Esophagus muscularis mucosa (tissue), 4 donors: ENCODE results near the gene UBE2J1. TPM values are rescaled to one million over a fixed set of nuclear protein-coding genes. Genes with fewer than 3 reads are reported as not detected.

Experiments
- DNase-seq: peaks from one replicate; pipeline ENCODE4 v3.0.0-alpha.2; 2017; ENCODE audit errors: extremely low spot score
- H3K27ac ChIP-seq, 4 donors: fragments of 200-600 bp; sonication (generic); replicated peaks in 1 of 4; 1 replicate in 3 of 4; 2 replicates in 1 of 4; pipeline ENCODE4 v1.5.1; 2016 to 2019; ENCODE audit warnings: mild to moderate bottlenecking in 1 of 4
- H3K27me3 ChIP-seq, 4 donors: fragments of 200-600 bp; sonication (generic); one replicate each; pipeline versions ENCODE4 v1.5.1 to v1.6.0; 2016 to 2019
- H3K36me3 ChIP-seq, 4 donors: fragments of 200-600 bp; sonication (generic); one replicate each; pipeline ENCODE4 v1.5.1; 2016 to 2019
- H3K4me1 ChIP-seq, 4 donors: fragments of 200-600 bp; sonication (generic); one replicate each; pipeline ENCODE4 v1.5.1; 2016 to 2019
- H3K4me3 ChIP-seq, 4 donors: fragments of 200-600 bp; sonication (generic); 1 replicate in 2 of 4; 2 replicates in 2 of 4; pipeline ENCODE4 v1.5.1; 2016 to 2019; ENCODE audit warnings: mild to moderate bottlenecking in 4 of 4, moderate library complexity in 1 of 4
- H3K9me3 ChIP-seq, 4 donors: fragments of 200-600 bp; sonication (generic); 1 replicate in 3 of 4; 2 replicates in 1 of 4; pipeline ENCODE4 v1.5.1; 2016 to 2019
- CTCF ChIP-seq, 3 experiments: fragments of 200-600 bp in 2 of 3; fragments of 450-650 bp in 1 of 3; sonication (generic) in 2 of 3; IDR thresholded peaks; one replicate each; pipeline ENCODE4 v1.5.1; 2017 to 2019; ENCODE audit warnings: antibody characterized with exemption in 3 of 3, mild to moderate bottlenecking in 2 of 3, moderate library complexity in 1 of 3
- EP300 ChIP-seq: sonication (generic); formaldehyde crosslinking; IDR thresholded peaks from one replicate; pipeline ENCODE4 v1.6.1; 2017; ENCODE audit warnings: antibody characterized with exemption
- POLR2A ChIP-seq: fragments of 450-650 bp; IDR thresholded peaks from one replicate; pipeline ENCODE4 v1.6.1; 2017; ENCODE audit warnings: antibody characterized with exemption, moderate library complexity, mild to moderate bottlenecking, low read depth
- POLR2AphosphoS5 ChIP-seq, 2 donors: sonication (generic); formaldehyde crosslinking; IDR thresholded peaks; one replicate each; pipeline ENCODE4 v1.6.1; 2017; ENCODE audit warnings: antibody characterized with exemption in 2 of 2
- WGBS: methylation state at CpG from one replicate; pipeline ENCODE4 v1.1.5; 2018; 5-methylcytosine and 5-hydroxymethylcytosine counted together
- intact Hi-C: fragments of 100-400 bp; cut with DNase I; formaldehyde crosslinking; loops from one replicate; pipeline ENCODE4 v1.15.1; 2023
- total RNA-seq, 4 donors: library from RNA; depleted of rRNA; stranded (reverse); fragments of >200 nt; gene quantifications; one replicate each; pipeline versions ENCODE4 v1.1.0 to v1.2.1, GENCODE V29; 2016

UBE2J1 gene
- total RNA-seq, 4 donors from 2014 or later = 31.0 to 36.6 (median 33.6) TPM

GRCh38 chr6:89353118-89353556, 615 bp upstream of the UBE2J1 start:
- WGBS = 42% methylated on average over 27 of the region's 27 CpGs
- H3K9me3 ChIP-seq = no peaks in the 10 kb centered on the region
- peak overlapping the region; percentile 96 to 98 (median 98) for H3K27ac ChIP-seq
- intact Hi-C loops = loop anchor here (2.0 to 5.0 kb wide), 2 partner anchors 16 to 366 kb away; no protein-coding TSS in a partner anchor
- no peaks in the 10 kb centered on the region for H3K36me3 ChIP-seq
- peaks cover 25 to 45% (median 39%) of the 10 kb centered on the region in 4 donors for H3K4me1 ChIP-seq
- no peak for DNase-seq
- TF ChIP-seq POLR2AphosphoS5 (IDR thresholded peaks at IDR 0.05) = no peak
- TF ChIP-seq POLR2A = no peak
- TF ChIP-seq EP300 = no peak
- no peak for TF ChIP-seq CTCF (IDR thresholded peaks at IDR 0.05)
- H3K4me3 ChIP-seq = peak overlapping the region; percentile 75 to 92 (median 84)
- no peaks in the 10 kb centered on the region for H3K27me3 ChIP-seq

- peaks cover 29 to 58% (median 51%) of the 10 kb centered on the region in 4 donors for H3K4me1 ChIP-seq
Observed at GRCh38 chr6:89351671-89352277, 748 bp downstream of the UBE2J1 start.

GRCh38 chr6:89350281-89350966, 2.1 kb downstream of the UBE2J1 start:
- Histone ChIP-seq H3K4me3 (peak overlapping the region; percentile 75 to 92 (median 84)), H3K9me3 (no peaks in the 10 kb centered on the region), H3K4me1 (peaks cover 29 to 65% (median 60%) of the 10 kb centered on the region in 4 donors), H3K27ac (peak overlapping the region; percentile 11 to 98 (median 54)), H3K27me3 (no peaks in the 10 kb centered on the region), H3K36me3 (no peaks in the 10 kb centered on the region)
- no peak for DNase-seq
- 56% methylated on average over 4 of the region's 4 CpGs for WGBS
- intact Hi-C loops = loop anchor here (5.0 kb wide), 1 partner anchor 363 kb away; no protein-coding TSS in a partner anchor
- TF ChIP-seq EP300 = no peak
- no peak for TF ChIP-seq POLR2A
- TF ChIP-seq POLR2AphosphoS5 (IDR thresholded peaks at IDR 0.05) = no peak
- no peak for TF ChIP-seq CTCF (IDR thresholded peaks at IDR 0.05)

More at GRCh38 chr6:89351671-89352277, 748 bp downstream of the UBE2J1 start:
- intact Hi-C loops = loop anchor here (2.0 to 5.0 kb wide), 2 partner anchors 17 to 364 kb away; no protein-coding TSS in a partner anchor
- Histone ChIP-seq H3K36me3 (no peaks in the 10 kb centered on the region), H3K4me3 (peak overlapping the region; percentile 75 to 92 (median 84)), H3K9me3 (no peaks in the 10 kb centered on the region), H3K27ac (peak overlapping the region; percentile 96 to 98 (median 98)), H3K27me3 (no peaks in the 10 kb centered on the region)
- TF ChIP-seq POLR2A (no peak), CTCF (IDR thresholded peaks at IDR 0.05) (no peak), POLR2AphosphoS5 (IDR thresholded peaks at IDR 0.05) (no peak), EP300 (no peak)
- under 1% methylated on average over 12 of the region's 12 CpGs for WGBS
- no peak for DNase-seq

GRCh38 chr6:89348372-89348771, 4.2 kb downstream of the UBE2J1 start:
- peaks cover 29 to 76% (median 71%) of the 10 kb centered on the region in 4 donors for H3K4me1 ChIP-seq
- intact Hi-C loops = no loop called here
- no peak for DNase-seq
- H3K36me3 ChIP-seq = no peaks in the 10 kb centered on the region
- no peak for TF ChIP-seq POLR2A
- TF ChIP-seq EP300 = no peak
- TF ChIP-seq CTCF (IDR thresholded peaks at IDR 0.05) = no peak
- TF ChIP-seq POLR2AphosphoS5 (IDR thresholded peaks at IDR 0.05) = no peak
- H3K27me3 ChIP-seq = no peaks in the 10 kb centered on the region
- WGBS = 82% methylated on average over 1 of the region's 1 CpG
- peak overlapping the region in 1 of 4 donors; percentile 15 for H3K27ac ChIP-seq
- H3K4me3 ChIP-seq = no peak overlapping the region
- H3K9me3 ChIP-seq = no peaks in the 10 kb centered on the region
